GM12874 (cell line): Measurements from ENCODE around the gene SRD5A2.

Source experiments
- TF ChIP-seq, protein P1 (sequence below): IDR thresholded peaks from 2 replicates; pipeline ENCODE4 v1.5.1; 2011; ENCODE audit warnings: low read depth, mild to moderate bottlenecking, control low read depth, low read length, moderate library complexity; ENCODE audit not compliant: insufficient read depth

The SRD5A2 gene

DNA sequence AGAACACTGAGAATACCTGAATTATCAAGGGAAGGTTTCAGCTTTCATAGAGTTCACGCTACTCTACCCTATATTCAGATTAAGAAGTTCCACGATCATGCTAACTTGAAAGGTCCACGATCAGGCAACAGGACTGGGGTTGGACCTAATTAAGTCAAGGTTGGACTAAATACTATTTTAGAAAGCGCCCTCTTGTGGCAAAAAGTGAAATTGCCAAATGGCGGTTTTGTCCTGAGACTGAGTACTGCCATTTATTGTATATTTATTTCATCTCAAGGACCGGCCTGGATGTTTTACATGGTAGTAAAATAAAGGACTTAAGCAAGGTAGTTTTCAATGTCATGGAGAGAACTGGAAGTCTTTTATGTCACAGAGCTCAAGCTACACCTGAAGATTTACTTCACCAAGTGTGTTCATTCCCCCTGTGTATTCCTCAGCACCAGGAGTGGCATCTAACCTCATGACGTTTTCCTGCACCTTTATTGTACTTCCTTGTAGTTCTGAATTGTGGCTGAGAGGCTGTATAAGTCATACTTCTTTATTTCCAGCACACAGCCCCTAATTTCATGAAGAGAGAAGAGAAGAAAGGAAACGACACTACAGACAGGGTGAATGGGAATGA lies 56.8 kb downstream of the SRD5A2 start:
- TF ChIP-seq, protein P1, sequence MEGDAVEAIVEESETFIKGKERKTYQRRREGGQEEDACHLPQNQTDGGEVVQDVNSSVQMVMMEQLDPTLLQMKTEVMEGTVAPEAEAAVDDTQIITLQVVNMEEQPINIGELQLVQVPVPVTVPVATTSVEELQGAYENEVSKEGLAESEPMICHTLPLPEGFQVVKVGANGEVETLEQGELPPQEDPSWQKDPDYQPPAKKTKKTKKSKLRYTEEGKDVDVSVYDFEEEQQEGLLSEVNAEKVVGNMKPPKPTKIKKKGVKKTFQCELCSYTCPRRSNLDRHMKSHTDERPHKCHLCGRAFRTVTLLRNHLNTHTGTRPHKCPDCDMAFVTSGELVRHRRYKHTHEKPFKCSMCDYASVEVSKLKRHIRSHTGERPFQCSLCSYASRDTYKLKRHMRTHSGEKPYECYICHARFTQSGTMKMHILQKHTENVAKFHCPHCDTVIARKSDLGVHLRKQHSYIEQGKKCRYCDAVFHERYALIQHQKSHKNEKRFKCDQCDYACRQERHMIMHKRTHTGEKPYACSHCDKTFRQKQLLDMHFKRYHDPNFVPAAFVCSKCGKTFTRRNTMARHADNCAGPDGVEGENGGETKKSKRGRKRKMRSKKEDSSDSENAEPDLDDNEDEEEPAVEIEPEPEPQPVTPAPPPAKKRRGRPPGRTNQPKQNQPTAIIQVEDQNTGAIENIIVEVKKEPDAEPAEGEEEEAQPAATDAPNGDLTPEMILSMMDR, result peak; percentile 54; the same call in 1 of the 2 replicates

DNA sequence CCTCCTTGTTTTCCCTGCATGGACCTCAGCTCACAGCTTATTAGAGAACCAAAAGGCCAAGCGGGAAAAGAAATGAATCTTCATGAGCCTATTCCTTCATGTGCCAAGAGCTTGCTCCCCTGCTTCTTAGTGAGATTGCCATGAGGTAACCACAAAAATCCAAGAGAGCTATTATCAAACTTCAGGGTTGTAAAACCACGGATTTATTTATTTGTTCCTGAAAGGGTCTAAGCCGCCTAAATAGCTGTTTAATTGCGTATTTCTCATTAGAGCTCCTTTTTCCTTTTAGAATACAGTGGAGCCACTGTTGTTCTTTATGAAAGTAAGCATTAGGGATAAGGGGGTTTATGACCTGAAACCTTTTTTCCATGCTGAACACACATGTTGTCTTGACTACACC lies 58.0 kb downstream of the SRD5A2 start:
- TF ChIP-seq, protein P1, result no peak

DNA sequence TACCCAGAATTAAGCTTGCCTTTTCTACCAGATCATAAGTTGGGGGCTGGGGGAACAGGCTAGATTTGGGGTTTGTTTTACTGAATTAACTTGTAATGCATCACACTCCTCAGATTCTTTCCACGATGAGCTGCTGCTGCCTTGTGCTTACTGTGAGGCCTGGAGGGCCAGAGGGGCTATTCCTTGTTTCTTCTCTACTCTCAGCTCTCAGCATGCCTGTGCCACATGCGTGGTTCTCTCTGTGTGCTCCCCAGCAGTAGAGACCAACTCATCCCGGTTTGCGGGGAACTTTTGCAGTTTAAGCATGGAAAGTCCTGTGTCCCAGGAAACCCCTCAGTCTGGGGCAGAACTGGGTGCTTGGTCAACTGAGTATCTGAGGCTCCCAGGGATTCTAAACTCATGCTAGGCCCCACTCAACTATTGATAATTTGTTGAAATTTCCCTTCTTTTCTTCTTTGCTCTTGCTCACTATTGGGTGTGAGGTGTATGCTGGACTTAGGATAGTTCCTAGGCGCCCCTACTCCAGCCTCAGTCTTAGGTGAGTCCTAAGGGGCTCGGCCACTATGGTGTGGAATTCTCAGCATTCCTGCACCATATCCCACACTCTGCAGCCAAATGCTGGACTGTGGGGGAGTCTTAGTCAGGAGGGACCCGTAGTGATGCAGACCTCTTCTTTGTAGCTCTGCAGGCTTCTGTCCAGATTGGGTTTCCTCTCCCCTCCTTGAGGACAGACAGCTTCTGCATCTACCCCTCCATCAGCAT lies 63.1 kb downstream of the SRD5A2 start:
- TF ChIP-seq, protein P1, result no peak

DNA sequence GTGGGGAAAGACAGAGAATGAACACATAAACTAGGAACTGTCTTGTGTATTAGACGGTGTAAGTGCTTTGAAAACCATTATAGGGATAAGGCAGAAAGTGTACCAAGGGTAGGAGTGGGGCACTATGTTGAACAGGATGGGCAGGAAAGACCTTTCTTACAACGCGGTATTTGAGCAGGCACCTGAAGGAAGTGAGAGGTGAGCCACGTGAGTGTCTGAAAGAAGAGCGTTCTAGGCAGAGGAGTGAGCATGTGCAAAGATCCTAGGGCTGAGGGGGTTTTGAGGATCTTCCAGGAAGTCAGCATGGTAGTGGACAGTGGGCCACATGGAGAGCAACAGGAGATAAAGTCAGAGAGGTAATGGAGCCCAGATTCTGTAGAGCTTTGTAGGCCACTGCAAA lies 65.2 kb downstream of the SRD5A2 start:
- TF ChIP-seq, protein P1, result no peak

DNA sequence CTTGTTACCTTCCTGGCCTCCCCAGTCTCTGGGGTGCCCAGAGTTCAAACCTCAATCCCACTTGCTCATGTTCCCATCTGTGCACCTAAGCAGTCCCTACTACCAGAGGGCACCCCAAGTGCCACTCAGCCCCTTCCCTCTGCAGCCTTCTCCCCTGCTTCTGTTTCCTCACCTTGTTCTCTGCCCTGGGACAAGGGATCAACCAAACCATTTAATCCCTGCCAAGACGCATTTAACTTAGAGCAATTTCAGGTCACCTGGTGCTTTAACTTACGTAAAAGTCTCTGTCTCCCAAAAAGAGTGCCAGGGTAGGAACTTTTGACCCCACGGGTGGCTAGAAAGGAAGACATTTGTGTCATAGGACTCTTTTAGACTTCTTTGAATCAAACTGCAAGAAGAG lies 67.2 kb downstream of the SRD5A2 start:
- TF ChIP-seq, protein P1, result no peak

DNA sequence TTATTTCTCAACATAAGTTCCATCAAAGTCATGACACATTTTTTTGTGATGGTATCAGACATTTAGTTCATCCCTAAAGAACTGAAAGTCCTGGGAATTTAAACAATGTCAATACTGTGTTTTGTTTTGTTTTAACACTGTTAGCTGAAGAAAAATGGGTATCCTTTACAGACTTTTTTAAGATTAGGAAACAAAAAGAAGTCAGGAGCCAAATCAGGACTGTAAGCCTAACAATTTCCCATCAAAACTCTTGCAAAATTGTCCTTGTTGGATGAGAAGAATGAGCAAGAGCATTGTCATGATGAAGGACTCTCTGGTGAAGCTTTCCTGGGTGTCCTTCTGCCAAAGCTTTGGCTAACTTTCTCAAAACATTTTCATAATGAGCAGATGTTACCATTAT lies 69.4 kb downstream of the SRD5A2 start:
- TF ChIP-seq, protein P1, result no peak

DNA sequence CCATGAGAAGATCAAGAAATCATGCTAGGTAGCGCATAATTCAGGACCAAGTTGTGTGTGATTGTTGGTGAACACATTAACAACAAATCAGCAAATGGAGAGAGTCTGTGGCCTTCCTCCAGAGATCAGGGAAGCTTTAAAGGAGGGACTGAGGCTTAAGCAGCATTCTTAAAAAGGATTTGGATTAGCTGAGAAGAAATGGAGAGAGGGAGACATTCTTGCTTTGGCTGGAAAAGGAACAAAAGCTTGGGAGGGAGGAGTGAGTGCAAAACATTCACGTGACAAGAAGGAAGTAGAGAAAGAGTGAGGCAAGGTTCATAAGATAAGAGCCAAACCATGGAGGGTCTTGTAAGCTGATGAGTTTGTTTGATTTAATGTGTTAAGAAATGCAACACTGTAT lies 75.6 kb downstream of the SRD5A2 start:
- TF ChIP-seq, protein P1, result no peak
